PC-3 (cell line): ENCODE data around the gene API5. TPM values are rescaled to one million over a fixed set of nuclear protein-coding genes. Genes with fewer than 3 reads are reported as not detected.

Experiments used
- ATAC-seq: fragments of 200-7000 bp; cut with Tn5 transposase; 2 replicates; pipeline ENCODE4 v1.9.1; 2020; ENCODE audit warnings: mild to moderate bottlenecking, moderate library complexity
- BruUV-seq: library from RNA; stranded (reverse); fragments of 400-500 nt; replicated peaks from 2 replicates; lab custom pipeline; 2021; lab: Mats Ljungman, UMichigan
- CTCF ChIA-PET: fragments of 300-600 bp; sonication (Branson Sonifier 250); formaldehyde crosslinking; loops from one replicate; lab custom pipeline; 2022; ENCODE audit warnings: antibody characterized with exemption; lab: Charles Lee
- POLR2A ChIA-PET: fragments of 300-600 bp; sonication (Branson Sonifier 250); formaldehyde crosslinking; loops from one replicate; lab custom pipeline; 2022; ENCODE audit warnings: antibody characterized with exemption; ENCODE audit not compliant: unreplicated experiment; lab: Charles Lee
- DNase-seq: peaks from one replicate; pipeline ENCODE4 v3.0.0-alpha.2; 2015
- H2AFZ ChIP-seq: fragments of 300-600 bp; sonication (generic); 2 replicates; pipeline ENCODE4 v1.6.0; 2016; ENCODE audit warnings: antibody characterized with exemption, low read length
- H3F3A ChIP-seq: fragments of 300-600 bp; sonication (generic); one replicate; pipeline ENCODE4 v1.6.0; 2017; ENCODE audit warnings: antibody characterized with exemption, low read length, control low read depth, mild to moderate bottlenecking; ENCODE audit not compliant: unreplicated experiment
- H3K27ac ChIP-seq: fragments of 300-600 bp; sonication (generic); 2 replicates; pipeline ENCODE4 v1.5.1; 2016; ENCODE audit warnings: mild to moderate bottlenecking, low read length
- H3K27me3 ChIP-seq: fragments of 300-600 bp; sonication (generic); 2 replicates; pipeline ENCODE4 v1.6.1; 2016; ENCODE audit warnings: low read length, mixed read lengths
- H3K36me3 ChIP-seq: fragments of 300-600 bp; sonication (generic); 2 replicates; pipeline ENCODE4 v1.6.1; 2016; ENCODE audit warnings: low read depth, mixed run types, low read length, mixed read lengths
- H3K4me1 ChIP-seq: fragments of 300-600 bp; sonication (generic); 2 replicates; pipeline ENCODE4 v1.5.1; 2016; ENCODE audit warnings: low read length; ENCODE audit not compliant: insufficient read depth
- H3K4me2 ChIP-seq: fragments of 300-600 bp; sonication (generic); 2 replicates; pipeline ENCODE4 v1.6.0; 2016; ENCODE audit warnings: low read length
- H3K4me3 ChIP-seq: fragments of 300-600 bp; sonication (generic); 2 replicates; pipeline ENCODE4 v1.5.1; 2016; ENCODE audit warnings: mild to moderate bottlenecking, low read length, mixed read lengths
- H3K79me2 ChIP-seq: fragments of 300-600 bp; sonication (generic); 2 replicates; pipeline ENCODE4 v1.6.1; 2017; ENCODE audit warnings: low read length, mixed read lengths
- H3K9ac ChIP-seq: fragments of 300-600 bp; sonication (generic); 2 replicates; pipeline ENCODE4 v1.6.0; 2016; ENCODE audit warnings: mild to moderate bottlenecking, low read length
- H3K9me2 ChIP-seq: fragments of 300-600 bp; sonication (generic); replicated peaks from 2 replicates; pipeline ENCODE4 v1.6.1; 2016; ENCODE audit warnings: mixed run types, low read length, mixed read lengths
- H3K9me3 ChIP-seq: fragments of 300-600 bp; sonication (generic); 2 replicates; pipeline ENCODE4 v1.6.1; 2016; ENCODE audit warnings: low read length, mixed read lengths
- H4K20me1 ChIP-seq: fragments of 300-600 bp; sonication (generic); 2 replicates; pipeline ENCODE4 v1.6.1; 2016; ENCODE audit warnings: low read length, mixed read lengths
- EZH2 ChIP-seq: fragments of 300-600 bp; sonication (generic); IDR thresholded peaks from one replicate; pipeline ENCODE4 v1.6.1; 2017; ENCODE audit warnings: antibody characterized with exemption, mild to moderate bottlenecking, low read length; ENCODE audit not compliant: unreplicated experiment
- EZH2phosphoT487 ChIP-seq: fragments of 300-600 bp; sonication (generic); IDR thresholded peaks from 2 replicates; pipeline ENCODE4 v1.6.1; 2018; ENCODE audit warnings: mild to moderate bottlenecking, antibody characterized with exemption, low read length, borderline replicate concordance
- intact Hi-C: fragments of 100-400 bp; cut with micrococcal nuclease; formaldehyde crosslinking; loops from 2 replicates; pipeline ENCODE4 v1.9.0; 2023
- total RNA-seq: library from RNA; depleted of rRNA; stranded (reverse); fragments of >200 nt; gene quantifications from 2 replicates; pipeline ENCODE4 v1.2.3, GENCODE V29; 2014
- TF ChIP-seq, protein P1 (sequence below): fragments of 300-600 bp; sonication (generic); conservative IDR thresholded peaks from 2 replicates; pipeline ENCODE4 v1.5.1; 2017; ENCODE audit warnings: antibody characterized with exemption, low read depth, mild to moderate bottlenecking, low read length

Gene API5
- total RNA-seq, 1 experiment from 2014 or later = 79.5 TPM

DNA sequence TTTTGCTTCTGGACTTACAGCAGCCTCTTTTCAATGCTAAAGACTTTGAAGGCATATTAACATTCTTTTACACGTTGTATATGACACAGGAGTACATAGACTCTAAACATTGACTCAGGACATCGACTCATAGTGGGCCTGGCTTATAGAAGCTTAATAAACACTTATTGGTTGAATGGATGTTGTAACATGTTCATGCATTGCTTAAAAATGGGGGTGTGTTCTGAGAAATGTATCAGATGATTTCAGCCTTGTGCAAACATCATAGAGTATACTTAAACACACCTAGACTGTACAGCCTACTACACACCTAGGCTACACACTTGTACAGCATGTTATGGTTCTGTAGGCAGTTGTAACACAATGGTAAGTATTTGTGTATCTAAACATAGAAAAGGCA lies 64.8 kb downstream of the API5 start:
- Histone ChIP-seq H3K36me3 (peaks cover 14% of the 10 kb centered on the region), H3K9me2 (no peaks in the 10 kb centered on the region), H3K27me3 (no peaks in the 10 kb centered on the region), H3K4me2 (peak overlapping the region; percentile 77), H4K20me1 (0 out of 2 replicates have a peak, but pooled peaks cover 5% of the 10 kb centered on the region), H3K9me3 (no peaks in the 10 kb centered on the region), H3K79me2 (peaks cover 47% of the 10 kb centered on the region), H3F3A (no peaks in the 10 kb centered on the region), H2AFZ (no peak overlapping the region), H3K9ac (0 out of 2 replicates have a peak overlapping the region, but pooled peaks have one; percentile 14), H3K27ac (peak overlapping the region; percentile 64), H3K4me1 (peaks cover 15% of the 10 kb centered on the region), H3K4me3 (peak overlapping the region; percentile 43; the same call in 1 of the 2 replicates)
- ATAC-seq (peak; percentile 97), DNase-seq (peak; percentile 86)
- no peak for TF ChIP-seq EZH2
- TF ChIP-seq EZH2phosphoT487 = no peak
- TF ChIP-seq, protein P1, sequence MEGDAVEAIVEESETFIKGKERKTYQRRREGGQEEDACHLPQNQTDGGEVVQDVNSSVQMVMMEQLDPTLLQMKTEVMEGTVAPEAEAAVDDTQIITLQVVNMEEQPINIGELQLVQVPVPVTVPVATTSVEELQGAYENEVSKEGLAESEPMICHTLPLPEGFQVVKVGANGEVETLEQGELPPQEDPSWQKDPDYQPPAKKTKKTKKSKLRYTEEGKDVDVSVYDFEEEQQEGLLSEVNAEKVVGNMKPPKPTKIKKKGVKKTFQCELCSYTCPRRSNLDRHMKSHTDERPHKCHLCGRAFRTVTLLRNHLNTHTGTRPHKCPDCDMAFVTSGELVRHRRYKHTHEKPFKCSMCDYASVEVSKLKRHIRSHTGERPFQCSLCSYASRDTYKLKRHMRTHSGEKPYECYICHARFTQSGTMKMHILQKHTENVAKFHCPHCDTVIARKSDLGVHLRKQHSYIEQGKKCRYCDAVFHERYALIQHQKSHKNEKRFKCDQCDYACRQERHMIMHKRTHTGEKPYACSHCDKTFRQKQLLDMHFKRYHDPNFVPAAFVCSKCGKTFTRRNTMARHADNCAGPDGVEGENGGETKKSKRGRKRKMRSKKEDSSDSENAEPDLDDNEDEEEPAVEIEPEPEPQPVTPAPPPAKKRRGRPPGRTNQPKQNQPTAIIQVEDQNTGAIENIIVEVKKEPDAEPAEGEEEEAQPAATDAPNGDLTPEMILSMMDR = no peak
- ChIA-PET CTCF (no interaction called here), POLR2A (interaction anchor here (1.0 kb wide), 1 partner anchor 17 kb away, joined by 7 read pairs; the partner anchor contains the start of gene TTC17)
- intact Hi-C loops = loop anchor here (1.0 kb wide), 1 partner anchor 18 kb away; the partner anchor contains the start of gene TTC17
- no TSS peak for BruUV-seq

DNA sequence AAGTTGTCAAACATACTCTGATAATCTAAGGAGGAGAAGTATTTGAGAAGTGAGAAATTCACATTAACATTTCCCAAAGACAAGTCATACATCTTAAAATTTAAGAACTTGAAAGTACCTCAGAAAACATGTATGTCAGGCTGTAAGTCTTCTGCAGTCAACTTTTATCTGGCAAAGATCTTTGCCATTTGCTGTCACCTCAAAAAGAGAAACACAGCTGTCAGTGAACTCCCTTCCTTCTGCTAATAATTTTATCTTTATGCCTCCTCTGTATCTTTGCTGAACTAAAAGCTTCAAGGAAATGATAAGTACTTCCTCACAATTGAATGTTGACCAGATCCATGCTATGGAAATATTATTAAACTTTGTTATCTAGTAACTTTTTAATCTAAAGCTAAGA lies 65.6 kb downstream of the API5 start:
- Histone ChIP-seq H3K4me2 (no peak overlapping the region), H3K27ac (no peak overlapping the region), H3K4me3 (no peak overlapping the region), H3K36me3 (peaks cover 14% of the 10 kb centered on the region), H3K79me2 (peaks cover 42% of the 10 kb centered on the region), H3K4me1 (peaks cover 15% of the 10 kb centered on the region), H4K20me1 (0 out of 2 replicates have a peak, but pooled peaks cover 5% of the 10 kb centered on the region), H2AFZ (no peak overlapping the region), H3K9ac (no peak overlapping the region), H3F3A (no peaks in the 10 kb centered on the region), H3K9me3 (no peaks in the 10 kb centered on the region), H3K27me3 (no peaks in the 10 kb centered on the region), H3K9me2 (no peaks in the 10 kb centered on the region)
- intact Hi-C loops = no loop called here
- TF ChIP-seq, protein P1 = no peak
- TF ChIP-seq EZH2phosphoT487 = no peak
- TF ChIP-seq EZH2 = no peak
- DNase-seq = no peak
- BruUV-seq = no TSS peak
- ATAC-seq = no peak
- CTCF ChIA-PET = interaction anchor here (0.6 kb wide), 1 partner anchor 420 kb away, joined by 4 read pairs; no protein-coding TSS in a partner anchor
- POLR2A ChIA-PET = no interaction called here

DNA sequence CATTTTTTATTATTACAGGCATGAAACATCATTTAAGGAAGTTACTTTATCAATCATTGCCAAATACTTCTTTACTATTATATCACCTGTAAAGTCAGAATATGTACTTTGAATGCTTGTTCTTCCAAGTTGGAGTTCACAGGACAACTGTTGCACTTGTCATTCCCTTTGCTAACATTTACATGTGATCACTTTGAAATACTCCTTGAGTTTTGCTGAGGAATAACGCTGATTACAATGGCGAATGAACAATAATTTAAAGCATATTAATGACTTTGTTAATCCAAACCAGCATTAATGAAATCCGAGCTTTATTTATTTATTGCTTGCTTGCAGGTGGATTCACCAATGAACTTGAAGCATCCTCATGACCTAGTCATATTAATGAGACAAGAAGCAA lies 67.1 kb downstream of the API5 start:
- Histone ChIP-seq H3F3A (no peaks in the 10 kb centered on the region), H4K20me1 (0 out of 2 replicates have a peak, but pooled peaks cover 5% of the 10 kb centered on the region), H3K27ac (no peak overlapping the region), H3K9me3 (no peaks in the 10 kb centered on the region), H3K4me3 (no peak overlapping the region), H3K27me3 (no peaks in the 10 kb centered on the region), H3K4me1 (peaks cover 15% of the 10 kb centered on the region), H3K4me2 (no peak overlapping the region), H2AFZ (no peak overlapping the region), H3K36me3 (peaks cover 14% of the 10 kb centered on the region), H3K9me2 (no peaks in the 10 kb centered on the region), H3K9ac (no peak overlapping the region), H3K79me2 (peaks cover 42% of the 10 kb centered on the region)
- BruUV-seq = no TSS peak
- DNase-seq (no peak), ATAC-seq (no peak)
- ChIA-PET CTCF (interaction anchor here (1.1 kb wide), 1 partner anchor 67 kb away, joined by 3 read pairs; the partner anchor contains the start of gene API5), POLR2A (no interaction called here)
- intact Hi-C loops = no loop called here
- TF ChIP-seq EZH2 (no peak), EZH2phosphoT487 (no peak)
- TF ChIP-seq, protein P1 = no peak
